ENCODE results near the gene ATG7.

The ATG7 gene

GRCh38 chr3:11543948-11544387 is 271.8 kb downstream of the ATG7 start:
- TF ChIP-seq CTCF (IDR thresholded peaks at IDR 0.05; ENCODE audit: insufficient read depth, missing control alignments): no peak
- FAIRE-seq (no peak), DNase-seq (ENCODE audit: insufficient read length, low spot score) (no peak)

DNA sequence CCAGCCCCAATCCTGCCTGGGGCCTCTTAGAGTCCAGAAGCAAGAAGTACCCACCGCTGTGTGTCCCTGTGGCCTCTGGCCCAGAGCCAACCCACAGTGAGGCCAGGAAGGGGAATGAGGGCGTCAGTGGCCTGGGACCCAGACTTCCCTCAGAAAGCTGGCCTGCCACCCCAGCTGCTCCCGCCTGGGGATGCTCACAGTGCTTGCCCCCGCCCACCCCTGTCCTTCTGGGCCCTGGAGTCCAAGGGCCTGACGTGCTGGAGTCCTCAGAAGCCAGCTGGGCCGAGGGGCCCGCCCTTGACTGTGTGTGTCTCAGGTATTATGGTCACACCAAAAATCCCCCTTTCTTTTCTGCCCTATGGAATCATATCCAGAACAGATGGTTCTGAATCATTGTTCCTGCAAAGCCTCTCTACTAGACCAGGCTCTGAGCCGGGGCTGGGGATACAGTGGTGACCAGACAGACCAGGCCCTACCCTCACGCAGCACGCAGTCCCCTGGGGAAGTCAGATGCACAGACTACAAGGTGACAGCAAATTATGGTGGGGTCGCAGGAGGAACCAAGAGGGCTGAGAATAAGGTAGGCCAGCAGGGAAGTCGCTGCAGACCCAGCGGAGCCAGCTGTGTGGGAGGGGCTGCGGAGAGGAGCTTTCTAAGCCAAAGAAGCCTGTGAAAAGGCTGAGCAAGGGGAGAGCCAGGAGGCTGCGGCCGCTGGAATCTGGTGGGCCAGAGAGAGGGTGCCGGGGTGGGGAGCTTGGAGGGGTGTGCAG is 272.4 kb downstream of the ATG7 start:
- TF ChIP-seq CTCF (IDR thresholded peaks at IDR 0.05; ENCODE audit: insufficient read depth, missing control alignments): no peak
- no peak for DNase-seq (ENCODE audit: insufficient read length, low spot score)
- FAIRE-seq: no peak

- FAIRE-seq (no peak), DNase-seq (ENCODE audit: insufficient read length, low spot score) (no peak)
- TF ChIP-seq CTCF (IDR thresholded peaks at IDR 0.05; ENCODE audit: insufficient read depth, missing control alignments): no peak
These were observed 273.1 kb downstream of the ATG7 start for GRCh38 chr3:11545186-11545851.

DNA sequence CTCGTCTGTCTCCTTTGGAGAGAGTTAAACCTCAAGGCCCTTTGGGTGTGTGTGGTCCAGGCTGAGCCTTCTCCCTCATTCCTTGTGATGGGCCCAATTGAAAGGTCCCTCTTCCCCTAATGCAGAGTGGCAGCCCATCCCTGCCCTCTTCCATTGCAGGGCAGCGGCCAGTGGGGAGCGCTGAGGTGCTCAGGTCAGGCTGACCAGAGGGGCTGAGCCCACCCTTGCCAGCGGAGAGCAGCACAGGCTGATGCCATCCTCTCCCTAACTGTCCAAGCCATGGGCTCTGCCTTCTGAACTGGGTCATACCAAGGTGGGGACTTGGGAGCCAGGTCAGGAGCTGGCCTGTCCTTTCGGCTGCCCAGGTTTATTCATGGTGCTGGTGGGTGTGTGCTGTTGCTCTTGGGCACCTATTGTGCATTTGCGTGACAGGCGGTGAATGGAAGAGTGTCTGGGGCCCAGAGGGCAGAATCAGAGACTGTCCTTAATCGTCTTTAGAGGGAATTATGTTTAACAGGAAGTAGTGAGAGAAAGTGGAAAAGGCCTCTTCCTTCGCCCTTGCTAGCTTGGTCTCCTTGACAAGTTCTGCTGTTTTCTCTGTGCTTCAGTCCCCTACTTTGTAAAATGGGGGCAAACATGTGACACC is 274.6 kb downstream of the ATG7 start:
- DNase-seq (ENCODE audit: insufficient read length, low spot score) (no peak), FAIRE-seq (no peak)
- no peak for TF ChIP-seq CTCF (IDR thresholded peaks at IDR 0.05; ENCODE audit: insufficient read depth, missing control alignments)

DNA sequence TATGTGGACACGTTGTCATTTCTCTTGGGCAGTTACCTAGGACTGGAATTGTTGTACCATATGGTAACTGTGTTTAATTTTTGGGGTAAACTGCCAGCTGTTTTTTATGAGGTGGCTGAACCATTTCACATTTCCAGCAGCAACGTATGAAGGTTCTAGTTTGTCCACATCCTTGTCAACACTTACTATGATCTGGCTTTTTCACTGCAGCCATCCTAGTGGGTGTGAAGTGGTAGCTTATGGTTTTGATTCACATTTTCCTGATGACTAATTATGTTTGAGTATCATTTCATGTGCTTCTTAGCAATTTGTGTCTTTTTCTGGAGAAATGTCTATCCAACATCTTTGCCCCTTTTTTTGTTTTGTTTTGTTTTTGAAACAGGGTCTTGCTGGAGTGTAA is 275.3 kb downstream of the ATG7 start:
- DNase-seq (ENCODE audit: insufficient read length, low spot score): no peak
- no peak for FAIRE-seq
- no peak for TF ChIP-seq CTCF (IDR thresholded peaks at IDR 0.05; ENCODE audit: insufficient read depth, missing control alignments)

DNA sequence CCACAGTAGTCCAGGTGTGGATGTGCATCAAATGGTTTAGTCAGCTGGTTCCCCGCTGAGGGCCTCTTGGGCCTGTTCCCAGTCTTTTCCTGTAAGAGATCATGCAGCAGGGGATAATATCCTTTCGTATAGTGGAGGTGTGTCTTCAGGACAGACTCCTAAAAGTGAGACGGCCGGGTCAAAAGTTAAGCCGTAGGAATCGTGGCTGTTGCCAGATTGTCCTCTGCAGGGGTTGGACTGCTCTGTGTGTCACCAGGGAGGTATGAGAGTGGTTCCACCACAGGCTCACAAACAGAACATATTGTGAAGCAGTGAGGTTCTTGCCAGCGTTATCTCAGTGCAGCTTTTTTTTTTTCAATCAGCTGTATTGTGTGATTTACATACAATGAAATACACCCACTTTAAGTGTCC is 276.5 kb downstream of the ATG7 start:
- no peak for DNase-seq (ENCODE audit: insufficient read length, low spot score)
- TF ChIP-seq CTCF (IDR thresholded peaks at IDR 0.05; ENCODE audit: insufficient read depth, missing control alignments): no peak
- no peak for FAIRE-seq

All from D721Med (cell line).